ENCODE measurements around the gene SAAL1.
"Not testable (repeated sequence)": the region's sequence is repeated elsewhere in the genome, so short reads cannot be mapped to it uniquely, and the experiment has no call there.

The SAAL1 gene, protein sequence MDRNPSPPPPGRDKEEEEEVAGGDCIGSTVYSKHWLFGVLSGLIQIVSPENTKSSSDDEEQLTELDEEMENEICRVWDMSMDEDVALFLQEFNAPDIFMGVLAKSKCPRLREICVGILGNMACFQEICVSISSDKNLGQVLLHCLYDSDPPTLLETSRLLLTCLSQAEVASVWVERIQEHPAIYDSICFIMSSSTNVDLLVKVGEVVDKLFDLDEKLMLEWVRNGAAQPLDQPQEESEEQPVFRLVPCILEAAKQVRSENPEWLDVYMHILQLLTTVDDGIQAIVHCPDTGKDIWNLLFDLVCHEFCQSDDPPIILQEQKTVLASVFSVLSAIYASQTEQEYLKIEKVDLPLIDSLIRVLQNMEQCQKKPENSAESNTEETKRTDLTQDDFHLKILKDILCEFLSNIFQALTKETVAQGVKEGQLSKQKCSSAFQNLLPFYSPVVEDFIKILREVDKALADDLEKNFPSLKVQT

DNA sequence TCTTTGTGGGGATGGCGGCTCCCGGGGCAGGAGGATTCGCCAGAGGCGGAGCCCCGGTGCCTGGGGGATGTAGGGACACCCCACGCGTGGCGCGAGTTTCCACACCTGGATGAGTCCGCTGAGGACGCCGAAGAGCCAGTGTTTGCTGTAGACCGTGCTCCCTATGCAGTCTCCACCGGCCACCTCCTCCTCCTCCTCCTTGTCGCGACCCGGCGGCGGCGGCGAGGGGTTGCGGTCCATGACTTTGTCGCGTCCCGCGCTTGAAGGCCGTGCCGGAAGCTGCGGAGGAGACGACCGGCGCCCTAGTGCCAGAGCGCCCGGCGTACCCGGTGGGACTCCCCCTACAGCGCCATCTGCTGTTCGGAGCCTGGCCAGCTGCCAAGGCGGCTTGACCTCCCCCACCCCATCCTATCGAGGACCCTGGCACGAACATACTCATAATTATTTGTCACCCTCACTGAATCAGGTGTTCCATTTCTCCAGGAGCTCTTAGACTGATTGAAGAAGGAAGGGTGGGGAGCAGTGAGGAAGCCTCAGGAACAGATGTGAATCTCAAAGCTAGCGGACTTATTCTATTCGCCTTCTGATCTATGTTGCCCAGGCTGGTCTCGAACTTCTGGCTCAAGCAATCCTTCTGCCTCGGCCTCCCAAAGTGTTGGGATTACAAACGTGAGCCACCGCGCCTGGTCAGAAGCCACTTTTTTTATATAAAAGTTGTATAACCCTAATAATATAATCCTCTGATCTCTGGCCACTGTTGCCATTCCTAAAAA lies at the start of gene SAAL1:
Gene SAAL1, minus strand, starts transcription at position 281 of the 773 bp plus-strand sequence. Its CDS starts 41 bp downstream, at position 240.
- DNase-seq, result peak; percentile 86 to 90

DNA sequence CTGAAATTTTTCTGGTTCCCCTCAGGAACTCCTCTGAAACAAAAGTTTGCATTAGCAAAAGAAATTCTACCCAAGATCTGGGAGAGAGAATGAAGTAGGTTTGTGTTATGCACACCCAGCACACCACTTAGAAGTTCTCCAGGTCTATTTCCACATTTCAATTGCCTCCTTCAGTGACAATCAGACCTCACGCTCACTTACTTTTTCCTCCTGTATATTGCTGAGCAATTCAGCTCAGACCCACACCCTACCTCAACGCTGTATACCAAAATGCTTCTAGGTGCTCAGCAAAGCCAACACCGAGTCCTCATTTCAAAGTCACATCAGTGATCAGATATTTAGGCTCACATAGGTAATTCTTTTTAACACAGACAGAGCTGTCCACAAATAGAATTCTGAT lies 45.7 kb upstream of the SAAL1 start:
- no peak for DNase-seq

DNA sequence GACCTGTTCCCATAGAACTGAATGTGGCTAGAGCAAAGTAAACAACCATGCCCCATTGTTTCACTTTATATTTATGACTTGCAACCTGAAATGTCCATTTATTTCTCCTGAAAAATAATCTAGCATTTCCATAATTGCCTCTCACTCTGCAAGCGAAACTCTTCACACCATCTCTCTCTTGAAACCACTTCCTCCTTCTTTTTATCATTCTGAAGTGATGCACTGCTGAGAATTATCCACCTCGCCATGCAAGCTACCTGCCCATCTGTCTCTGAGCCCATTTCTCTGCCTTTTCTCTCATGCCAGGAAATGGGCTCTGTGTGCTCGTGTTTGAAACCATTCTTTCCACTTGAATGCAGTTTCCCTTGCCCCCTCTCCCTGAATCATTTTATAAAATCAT lies 40.0 kb upstream of the SAAL1 start:
- DNase-seq, result no peak

DNA sequence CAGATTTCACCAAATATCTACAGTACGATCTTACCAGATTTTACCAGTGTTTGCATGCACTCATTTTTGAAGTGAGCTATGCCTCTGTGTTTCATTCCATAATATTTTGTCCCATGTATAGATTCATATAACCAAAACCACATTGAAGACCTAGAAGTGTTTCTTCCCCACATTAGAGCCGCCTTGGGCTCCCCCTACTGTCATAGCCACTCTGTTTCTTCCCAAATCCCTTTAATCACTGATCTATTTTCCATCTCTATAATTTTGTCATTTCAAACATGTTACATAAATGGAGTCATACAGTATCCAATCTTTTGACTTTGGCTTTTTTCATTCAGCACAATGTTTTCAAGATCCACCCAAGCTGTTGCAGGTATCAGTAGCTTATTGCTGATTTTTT lies 39.1 kb upstream of the SAAL1 start:
- DNase-seq, result no peak

DNA sequence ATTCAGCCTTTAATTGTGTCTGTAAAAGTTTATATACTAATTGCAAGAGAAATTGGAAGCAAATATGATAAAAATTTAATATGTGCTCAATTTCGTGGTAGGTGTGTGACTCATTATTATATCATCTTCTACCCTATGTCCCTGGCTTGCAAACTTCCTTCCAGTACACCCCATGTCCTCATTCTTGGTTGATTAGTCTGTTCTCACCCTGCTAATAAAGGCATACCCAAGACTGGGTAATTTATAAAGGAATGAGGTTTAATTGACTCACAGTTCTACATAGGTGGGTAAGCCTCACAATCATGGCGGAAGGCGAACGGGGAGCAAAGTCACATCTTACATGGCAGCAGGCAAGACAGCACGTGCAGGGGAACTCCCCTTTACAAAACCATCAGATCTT lies 38.4 kb upstream of the SAAL1 start:
- DNase-seq, result no peak

DNA sequence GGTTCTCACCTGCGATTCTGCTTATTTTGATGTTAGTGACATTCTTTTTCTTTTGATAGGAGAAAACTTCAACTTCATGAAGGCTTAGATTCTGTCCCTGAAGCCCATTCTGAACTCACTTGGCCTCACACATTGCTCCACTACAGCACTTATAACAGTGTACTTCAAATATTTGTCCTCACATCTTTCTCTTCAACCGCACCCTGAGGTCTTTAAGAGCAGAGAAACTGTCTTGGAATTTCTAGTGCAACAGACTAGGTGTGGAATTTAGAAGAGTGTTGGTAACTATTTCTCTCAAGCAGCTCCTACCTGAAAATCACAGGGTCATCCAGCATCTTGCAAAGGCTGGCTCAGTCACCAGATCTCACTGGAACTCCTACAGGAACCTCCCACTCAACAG lies 34.3 kb upstream of the SAAL1 start:
- DNase-seq, result no peak

GRCh38 chr11:18137186-18137800 lies 31.4 kb upstream of the SAAL1 start:
- no peak for DNase-seq

GRCh38 chr11:18135308-18135707 lies 29.4 kb upstream of the SAAL1 start:
- no peak for DNase-seq

- DNase-seq, result no peak
Measured at GRCh38 chr11:18132341-18132740, 26.5 kb upstream of the SAAL1 start, which contains the start of gene MRGPRX3. MRGPRX3 (plus strand) TSS chr11:18132571; CDS start chr11:18137203, 4,632 bp downstream.

GRCh38 chr11:18131115-18131514 lies 25.2 kb upstream of the SAAL1 start:
- DNase-seq, result not testable (repeated sequence)

- DNase-seq, result not testable (repeated sequence)
Measured at GRCh38 chr11:18121331-18121828, 15.5 kb upstream of the SAAL1 start.

- peak; percentile 49 to 65 for DNase-seq
Measured at GRCh38 chr11:18115360-18116127, 9.7 kb upstream of the SAAL1 start.

DNA sequence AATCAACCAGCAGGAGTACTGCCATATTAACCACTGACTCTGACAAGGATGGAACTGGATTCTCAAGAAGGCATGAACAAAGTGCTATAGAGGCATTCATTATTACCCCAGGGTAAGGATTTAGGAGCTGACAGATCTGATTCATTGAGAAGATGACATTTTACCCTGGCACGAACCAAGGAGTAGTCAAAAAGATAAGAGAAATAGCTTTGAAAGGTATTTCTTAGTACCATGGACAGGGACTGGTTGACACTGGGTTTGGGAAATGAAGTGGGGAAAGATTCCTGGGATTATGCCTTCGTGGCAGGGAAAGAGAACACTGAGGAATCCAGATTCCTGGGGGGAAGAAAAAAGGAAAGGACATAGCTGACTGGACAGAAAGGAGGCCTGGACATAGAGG lies 5.1 kb upstream of the SAAL1 start:
- DNase-seq, result no peak

GRCh38 chr11:18108254-18108653 lies 2.4 kb upstream of the SAAL1 start:
- DNase-seq, result no peak

- no peak for DNase-seq
Measured at GRCh38 chr11:18106688-18107087, 806 bp upstream of the SAAL1 start.

GRCh38 chr11:18105086-18105801 lies 638 bp downstream of the SAAL1 start:
- DNase-seq, result no peak

DNA sequence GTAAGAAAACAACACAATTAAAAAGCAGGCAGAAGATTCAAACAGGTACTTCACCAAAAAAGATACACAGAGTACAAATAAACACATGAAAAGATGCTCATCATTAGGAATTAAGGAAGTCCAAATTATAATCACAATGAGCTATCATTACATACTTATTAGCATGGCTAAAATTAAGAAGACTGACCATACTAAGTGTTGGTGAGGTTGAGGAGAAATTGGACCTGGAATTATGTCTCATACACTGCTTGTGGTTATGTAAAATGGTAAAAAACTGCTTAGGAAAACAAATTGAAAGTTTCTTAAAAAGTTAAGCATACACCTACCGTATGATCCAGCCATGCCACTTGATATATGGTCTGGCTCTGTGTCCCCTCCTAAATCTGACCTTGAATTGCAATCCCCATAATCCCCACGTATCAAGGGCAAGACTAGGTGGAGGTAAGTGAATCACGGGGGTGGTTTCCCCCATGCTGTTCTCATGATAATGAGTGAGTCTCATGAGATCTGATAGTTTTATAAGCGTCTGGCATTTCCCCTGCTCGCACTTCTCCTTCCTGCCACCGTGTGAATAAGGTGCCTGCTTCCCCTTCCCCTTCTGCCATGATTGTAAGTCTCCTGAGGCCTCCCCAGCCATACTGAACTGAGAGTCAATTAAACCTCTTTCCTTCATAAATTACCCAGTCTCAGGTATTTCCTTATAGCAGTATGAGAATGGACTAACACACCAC lies 4.8 kb downstream of the SAAL1 start:
- DNase-seq, result no peak

DNA sequence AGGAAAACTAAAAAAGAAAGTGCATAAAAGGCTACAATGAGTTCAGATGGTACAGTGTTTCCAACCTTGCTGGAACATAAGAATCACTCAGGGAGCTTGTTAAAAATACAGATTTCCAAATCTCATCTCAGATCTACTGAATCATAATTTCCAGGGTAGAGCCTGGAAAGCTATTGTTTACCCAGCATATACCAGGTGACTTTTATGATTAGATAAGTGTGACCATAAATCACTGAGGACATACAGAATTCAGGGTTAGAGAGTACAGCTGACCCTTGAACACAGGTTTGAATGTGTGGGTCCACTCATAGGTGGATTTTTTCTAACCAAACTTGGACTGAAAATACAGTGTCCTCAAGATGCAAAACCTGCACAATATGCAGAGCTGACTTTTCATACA lies 11.9 kb downstream of the SAAL1 start:
- no peak for DNase-seq

- DNase-seq, result no peak
Measured at GRCh38 chr11:18091731-18092130, 14.2 kb downstream of the SAAL1 start.

GRCh38 chr11:18088966-18089365 lies 16.9 kb downstream of the SAAL1 start:
- no peak for DNase-seq

DNA sequence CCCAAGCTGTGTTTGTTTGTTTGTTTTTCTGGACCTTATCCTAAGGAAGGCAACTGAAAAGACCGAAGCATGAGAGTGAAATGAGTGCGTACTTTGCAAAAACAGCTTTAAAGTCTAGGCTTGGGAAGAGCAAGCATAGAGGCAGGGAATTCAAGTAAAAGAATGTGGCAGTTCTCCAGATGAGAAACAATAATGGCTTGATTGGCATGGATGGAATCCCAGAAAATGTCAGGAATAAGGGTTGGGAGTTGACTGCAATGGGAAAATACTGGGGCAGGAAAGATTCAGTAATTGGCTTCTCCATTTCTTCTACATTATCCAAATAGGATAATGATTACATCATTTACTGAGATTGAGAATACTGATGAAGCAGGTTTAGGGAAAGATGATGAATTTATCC lies 17.5 kb downstream of the SAAL1 start:
- DNase-seq, result no peak

All from activated CD4-positive, alpha-beta T cell treated with anti-CD3 and anti-CD28 coated beads for 4 hours (primary cell).